Measurements from ENCODE around the gene SEPTIN14.
"Not testable (repeated sequence)": the region's sequence is repeated elsewhere in the genome, so short reads cannot be mapped to it uniquely, and the experiment has no call there.

Gene SEPTIN14

GRCh38 chr7:55862652-55863051, at the start of gene SEPTIN14:
Gene SEPTIN14 (minus strand): TSS chr7:55862752. CDS start chr7:55861996, 756 bp downstream.
- DNase-seq (ENCODE audit: low read depth in 2 of 2) = not testable (repeated sequence)

DNA sequence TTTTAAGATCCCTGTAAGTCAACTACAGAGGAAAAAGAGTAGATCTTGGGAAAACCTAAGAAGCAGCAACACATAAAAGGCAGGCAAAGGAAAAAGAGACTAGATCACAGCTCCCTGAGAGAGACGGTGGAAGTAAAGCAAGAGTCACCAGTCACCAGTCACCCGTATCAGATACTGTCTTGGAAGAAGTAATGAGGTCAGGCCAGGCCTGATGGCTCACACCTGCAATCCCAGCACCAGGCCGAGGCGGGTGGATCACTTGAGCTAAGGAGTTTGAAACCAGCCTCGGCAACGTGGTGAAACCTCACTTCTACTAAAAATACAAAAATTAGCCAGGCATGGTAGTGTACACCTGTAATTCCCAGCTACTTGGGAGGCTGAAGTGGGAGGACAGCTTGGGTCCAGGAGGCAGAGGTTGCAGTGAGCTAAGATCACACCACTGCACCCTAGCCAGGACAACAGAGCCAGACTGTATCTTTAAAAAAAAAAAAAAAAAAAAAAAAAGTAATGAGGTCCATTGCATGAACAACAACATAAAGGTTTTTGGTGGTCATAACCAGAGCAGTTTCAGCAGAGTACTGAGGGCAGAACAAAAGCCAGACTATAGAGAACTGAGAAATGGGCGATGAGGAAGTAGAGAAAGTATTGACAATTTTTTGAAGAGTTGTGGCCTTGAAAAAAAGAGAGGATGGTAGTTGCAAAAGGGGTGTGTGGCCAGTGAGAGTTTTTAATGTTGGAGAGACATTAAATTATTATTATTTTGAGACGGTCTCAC, 41.6 kb upstream of the SEPTIN14 start:
- no peak for DNase-seq (ENCODE audit: low read depth in 2 of 2)

DNA sequence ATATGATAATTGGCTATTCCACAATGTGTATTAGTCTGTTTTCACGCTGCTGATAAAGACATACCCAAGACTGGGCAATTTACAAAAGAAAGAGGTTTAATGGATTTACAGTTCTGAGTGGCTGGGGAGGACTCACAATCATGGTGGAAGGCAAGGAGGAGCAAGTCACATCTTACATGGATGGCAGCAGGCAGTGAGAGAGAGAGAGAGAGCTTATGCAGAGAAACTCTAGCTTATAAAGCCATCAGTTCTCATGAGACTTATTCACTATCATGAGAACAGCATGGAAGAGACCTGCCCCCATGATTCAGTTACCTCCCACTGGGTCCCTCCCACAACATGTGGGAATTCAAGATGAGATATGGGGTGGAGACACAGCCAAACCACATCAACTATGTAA, 38.5 kb upstream of the SEPTIN14 start:
- DNase-seq (ENCODE audit: low read depth in 2 of 2) = not testable (repeated sequence)

DNA sequence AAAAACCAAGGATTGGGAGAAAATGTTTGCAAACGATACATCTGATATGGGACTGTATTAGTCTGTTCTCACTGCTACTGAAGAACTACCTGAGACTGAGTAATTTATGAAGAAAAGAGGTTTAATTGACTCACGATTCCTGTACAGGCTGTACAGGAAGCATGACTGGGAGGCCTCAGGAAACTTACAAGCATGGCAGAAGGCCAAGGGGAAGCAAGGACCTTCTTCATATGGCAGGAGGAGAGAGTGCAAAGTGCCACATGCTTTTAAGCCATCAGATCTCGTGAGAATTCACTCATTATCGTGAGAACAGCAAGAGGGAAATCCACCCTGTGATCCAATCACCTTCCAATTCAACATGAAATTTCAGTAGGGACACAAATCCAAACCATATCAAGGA, 35.7 kb upstream of the SEPTIN14 start:
- DNase-seq (ENCODE audit: low read depth in 2 of 2) = no peak

- no peak for DNase-seq (ENCODE audit: low read depth in 2 of 2)
Measured at GRCh38 chr7:55895021-55895420, 32.5 kb upstream of the SEPTIN14 start.

DNA sequence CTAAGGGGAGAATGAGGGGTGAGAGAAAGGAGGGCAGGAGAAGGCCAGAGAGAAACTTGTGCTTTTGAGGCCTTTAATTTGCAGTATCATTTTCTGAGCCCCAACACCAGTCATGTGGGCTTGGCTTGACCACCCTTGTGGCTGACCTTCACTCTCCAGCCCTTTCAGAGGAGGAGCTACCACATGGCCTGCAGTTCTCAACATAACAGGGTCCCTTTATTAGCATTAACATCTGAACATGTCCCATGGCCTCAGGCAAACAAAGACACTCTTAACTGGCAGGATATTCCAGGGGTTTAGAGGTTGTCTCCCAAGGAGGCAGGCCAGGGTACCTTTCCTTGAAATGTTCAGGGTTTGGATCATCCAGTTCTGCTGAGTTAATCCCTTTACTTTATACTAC, 31.4 kb upstream of the SEPTIN14 start:
- no peak for DNase-seq (ENCODE audit: low read depth in 2 of 2)

GRCh38 chr7:55888378-55888777, 25.8 kb upstream of the SEPTIN14 start:
- DNase-seq (ENCODE audit: low read depth in 2 of 2) = not testable (repeated sequence)

GRCh38 chr7:55887821-55888247, 25.3 kb upstream of the SEPTIN14 start:
- no peak for DNase-seq (ENCODE audit: low read depth in 2 of 2)

- DNase-seq (ENCODE audit: low read depth in 2 of 2) = no peak
Measured at GRCh38 chr7:55884321-55884720, 21.8 kb upstream of the SEPTIN14 start.

DNA sequence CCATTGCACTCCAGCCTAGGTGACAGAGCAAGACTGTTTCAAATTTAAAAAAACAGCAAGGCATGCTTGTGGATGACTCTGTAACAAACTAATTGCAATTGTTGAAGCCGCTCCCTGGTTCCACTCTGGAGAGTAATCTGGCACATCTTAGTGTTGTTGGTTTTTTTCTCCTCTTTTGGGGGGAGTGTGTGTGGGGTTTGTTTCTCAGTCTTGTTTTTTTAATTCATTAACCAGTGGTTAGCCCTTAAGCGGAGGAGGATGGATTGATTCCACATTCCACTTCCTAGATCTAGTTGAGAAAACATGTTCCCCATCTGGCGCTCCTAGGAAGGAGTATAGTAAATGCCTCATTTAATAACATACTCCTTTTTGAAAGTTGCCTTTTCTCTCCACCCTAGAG, 16.1 kb upstream of the SEPTIN14 start:
- DNase-seq (ENCODE audit: low read depth in 2 of 2) = no peak

DNA sequence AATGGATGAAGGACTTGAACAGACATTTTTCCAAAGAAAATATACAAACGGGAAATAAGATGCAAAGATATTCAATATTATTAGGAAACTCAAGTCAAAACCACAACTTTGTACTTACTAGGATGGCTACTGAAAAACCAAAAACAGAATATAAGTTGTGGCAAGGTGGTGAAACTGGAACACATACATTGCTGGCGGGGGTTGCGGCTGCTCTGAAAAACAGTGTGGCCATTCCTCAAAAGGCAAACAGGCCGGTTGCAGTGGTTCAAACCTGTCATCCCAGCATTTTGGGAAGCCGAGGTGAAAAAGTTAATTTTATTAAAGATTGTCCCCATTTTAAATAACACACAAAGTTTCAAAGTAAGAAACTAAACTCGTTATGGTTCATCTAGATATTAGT, 14.8 kb upstream of the SEPTIN14 start:
- DNase-seq (ENCODE audit: low read depth in 2 of 2) = no peak

DNA sequence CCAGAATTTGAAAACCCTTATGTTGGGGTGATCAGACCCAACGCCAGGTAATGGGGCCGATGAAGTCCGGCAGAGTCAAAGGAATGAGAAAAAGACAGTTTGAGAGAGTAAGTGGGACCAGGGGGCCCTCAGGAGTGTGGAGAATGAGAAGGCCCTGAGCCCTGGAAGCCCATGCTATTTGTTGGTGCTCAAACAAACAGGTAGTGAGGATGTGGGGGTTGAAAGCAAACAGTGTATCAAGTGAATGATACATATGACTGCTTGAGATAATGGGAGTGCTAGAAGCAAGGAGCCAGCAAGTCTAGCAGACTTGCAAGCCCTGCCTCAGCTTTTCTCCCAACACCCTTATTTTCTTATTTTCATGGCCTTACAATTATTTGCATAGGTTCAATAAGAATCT, 11.2 kb upstream of the SEPTIN14 start:
- no peak for DNase-seq (ENCODE audit: low read depth in 2 of 2)

GRCh38 chr7:55871932-55872485, 9.5 kb upstream of the SEPTIN14 start:
- DNase-seq (ENCODE audit: low read depth in 2 of 2) = no peak

DNA sequence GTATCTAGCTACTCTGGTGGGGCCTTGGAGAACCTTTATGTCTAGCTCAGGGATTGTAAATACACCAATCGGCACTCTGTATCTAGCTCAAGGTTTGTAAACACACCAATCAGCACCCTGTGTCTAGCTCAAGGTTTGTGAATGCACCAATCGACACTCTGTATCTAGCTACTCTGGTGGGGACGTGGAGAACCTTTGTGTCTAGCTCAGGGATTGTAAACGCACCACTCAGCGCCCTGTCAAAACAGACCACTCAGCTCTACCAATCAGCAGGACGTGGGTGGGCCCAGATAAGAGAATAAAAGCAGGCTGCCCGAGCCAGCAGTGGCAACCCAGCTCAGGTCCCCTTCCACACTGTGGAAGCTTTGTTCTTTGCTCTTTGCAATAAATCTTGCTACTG, 6.4 kb upstream of the SEPTIN14 start:
- not testable (repeated sequence) for DNase-seq (ENCODE audit: low read depth in 2 of 2)

DNA sequence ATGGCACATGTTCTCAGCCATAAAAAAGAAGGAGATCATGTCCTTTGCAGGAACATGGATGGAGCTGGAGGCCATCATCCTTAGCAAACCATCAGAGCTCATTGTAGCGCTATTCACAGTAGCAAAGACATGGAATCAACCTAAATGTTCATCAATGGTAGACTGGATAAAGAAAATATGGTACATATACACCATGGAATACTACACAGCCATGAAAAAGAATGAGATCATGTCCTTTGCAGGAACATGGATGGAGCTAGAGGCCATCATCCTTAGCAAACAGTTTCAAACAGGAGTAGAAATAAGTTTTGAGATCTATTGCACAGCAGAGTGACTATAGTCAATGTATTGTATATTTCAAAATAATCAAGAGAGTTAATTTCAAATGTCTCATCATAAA, 17.4 kb downstream of the SEPTIN14 start:
- not testable (repeated sequence) for DNase-seq (ENCODE audit: low read depth in 2 of 2)

DNA sequence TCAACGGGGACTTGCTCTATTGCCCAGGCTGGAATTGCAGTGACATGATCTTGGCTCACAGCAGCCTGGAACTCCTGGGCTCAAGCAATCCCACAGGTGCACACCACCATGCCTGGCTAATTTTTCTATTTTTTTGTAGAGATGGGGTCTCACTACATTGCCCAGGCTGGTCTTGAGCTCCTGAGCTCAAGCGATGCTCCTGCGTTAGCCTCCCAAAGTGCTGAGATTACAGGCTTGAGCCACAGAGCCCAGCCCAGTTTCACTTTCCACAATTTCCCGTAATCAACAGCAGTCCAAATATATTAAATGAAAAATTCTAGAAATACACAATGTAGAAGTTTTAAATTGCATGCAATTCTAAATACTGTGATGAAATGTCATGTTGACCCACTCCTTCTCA, 24.0 kb downstream of the SEPTIN14 start:
- DNase-seq (ENCODE audit: low read depth in 2 of 2) = no peak

- DNase-seq (ENCODE audit: low read depth in 2 of 2) = no peak
Measured at GRCh38 chr7:55827577-55827976, 35.0 kb downstream of the SEPTIN14 start.

GRCh38 chr7:55818686-55819085, 43.9 kb downstream of the SEPTIN14 start:
- DNase-seq (ENCODE audit: low read depth in 2 of 2) = no peak

- DNase-seq (ENCODE audit: low read depth in 2 of 2) = not testable (repeated sequence)
Measured at GRCh38 chr7:55797260-55797659, 65.3 kb downstream of the SEPTIN14 start.

- no peak for DNase-seq (ENCODE audit: low read depth in 2 of 2)
Measured at GRCh38 chr7:55794527-55794926, 68.0 kb downstream of the SEPTIN14 start.

DNA sequence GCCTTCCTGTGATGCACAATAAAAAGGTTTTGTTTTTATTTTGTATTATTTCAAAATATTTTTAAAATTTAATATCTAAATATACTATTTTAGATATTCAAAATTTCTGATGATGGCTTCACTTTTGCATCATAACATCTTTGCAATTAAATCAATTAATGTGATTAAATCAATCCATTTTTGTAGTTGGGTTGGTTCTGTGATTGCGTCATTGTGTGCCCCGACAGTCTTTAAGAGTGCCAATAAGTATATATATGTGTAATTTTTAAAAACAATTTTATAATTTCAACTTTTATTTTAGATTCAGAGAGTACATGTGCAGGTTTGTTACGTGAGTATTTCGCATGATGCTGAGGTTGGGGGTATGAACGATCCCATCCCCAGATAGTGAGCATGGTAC, 70.5 kb downstream of the SEPTIN14 start:
- DNase-seq (ENCODE audit: low read depth in 2 of 2) = no peak

DNA sequence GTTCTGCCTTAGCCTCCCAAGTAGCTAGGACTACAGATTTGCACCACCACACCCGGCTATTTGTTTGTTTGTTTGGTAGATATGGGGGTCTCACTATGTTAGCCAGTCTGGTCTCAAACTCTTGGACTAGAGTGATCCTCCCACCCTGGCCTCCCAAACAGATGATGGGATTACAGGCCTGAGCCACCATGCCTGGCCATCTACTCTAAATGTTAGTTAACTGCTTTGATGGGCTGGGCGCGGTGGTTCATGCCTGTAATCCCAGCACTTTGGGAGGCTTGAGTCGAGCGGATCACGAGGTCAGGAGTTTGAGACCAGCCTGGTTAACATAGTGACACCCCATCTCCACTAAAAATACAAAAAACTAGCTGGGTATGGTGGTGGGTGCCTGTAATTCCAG, 74.8 kb downstream of the SEPTIN14 start:
- no peak for DNase-seq (ENCODE audit: low read depth in 2 of 2)

DNA sequence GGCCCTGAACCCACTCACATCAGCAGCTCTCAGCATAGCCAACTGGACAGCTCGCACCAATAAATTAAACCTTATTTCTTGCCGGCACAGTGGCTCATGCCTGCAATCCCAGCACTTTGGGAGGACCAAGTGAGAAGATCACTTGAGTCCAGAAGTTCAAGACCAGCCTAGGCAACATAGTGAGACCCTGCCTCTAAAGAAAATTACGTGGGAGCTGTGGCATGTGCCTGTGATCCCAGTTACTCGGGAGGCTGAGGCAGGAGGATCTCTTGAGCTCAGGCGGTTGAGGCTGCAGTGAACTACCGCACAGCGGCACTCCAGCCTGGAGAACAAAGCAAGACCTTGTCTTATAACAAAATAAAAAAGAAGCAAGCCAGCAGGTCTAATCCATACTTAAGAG, 75.7 kb downstream of the SEPTIN14 start:
- no peak for DNase-seq (ENCODE audit: low read depth in 2 of 2)

- DNase-seq (ENCODE audit: low read depth in 2 of 2) = not testable (repeated sequence)
Measured at GRCh38 chr7:55785444-55785843, 77.1 kb downstream of the SEPTIN14 start.
